ENCODE data around the gene DNMBP. TPM values are rescaled to one million over a fixed set of nuclear protein-coding genes. Genes with fewer than 3 reads are reported as not detected.
"Not testable (repeated sequence)": the region's sequence is repeated elsewhere in the genome, so short reads cannot be mapped to it uniquely, and the experiment has no call there.

The DNMBP gene
- total RNA-seq, 1 donor, result 14.1 TPM

DNA sequence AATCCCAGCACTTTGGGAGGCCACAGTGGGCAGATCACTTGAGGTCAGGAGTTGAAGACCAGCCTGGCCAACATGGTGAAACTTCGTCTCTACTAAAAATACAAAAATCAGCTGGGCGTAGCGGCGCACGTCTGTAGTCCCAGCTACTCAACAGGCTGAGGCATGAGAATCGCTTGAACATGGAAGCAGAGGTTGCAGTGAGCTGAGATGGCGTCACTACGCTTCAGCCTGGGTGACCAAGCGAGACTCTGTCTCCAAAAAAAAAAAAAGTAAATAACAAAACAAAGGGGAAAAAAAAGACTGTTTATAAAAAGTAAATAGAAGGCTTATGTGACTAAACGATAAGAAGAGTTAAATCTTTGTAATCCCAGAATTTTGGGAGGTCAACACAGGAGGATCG, 15.0 kb upstream of the DNMBP start:
- H3K9me3 ChIP-seq (ENCODE audit: low read depth, low read length), result no peaks in the 10 kb centered on the region
- H3K4me1 ChIP-seq (ENCODE audit: insufficient read depth, low read length), result no peaks in the 10 kb centered on the region
- no peaks in the 10 kb centered on the region for H3K27me3 ChIP-seq (ENCODE audit: insufficient read depth, low read length)
- H3K4me3 ChIP-seq (ENCODE audit: low read length), result no peak overlapping the region

DNA sequence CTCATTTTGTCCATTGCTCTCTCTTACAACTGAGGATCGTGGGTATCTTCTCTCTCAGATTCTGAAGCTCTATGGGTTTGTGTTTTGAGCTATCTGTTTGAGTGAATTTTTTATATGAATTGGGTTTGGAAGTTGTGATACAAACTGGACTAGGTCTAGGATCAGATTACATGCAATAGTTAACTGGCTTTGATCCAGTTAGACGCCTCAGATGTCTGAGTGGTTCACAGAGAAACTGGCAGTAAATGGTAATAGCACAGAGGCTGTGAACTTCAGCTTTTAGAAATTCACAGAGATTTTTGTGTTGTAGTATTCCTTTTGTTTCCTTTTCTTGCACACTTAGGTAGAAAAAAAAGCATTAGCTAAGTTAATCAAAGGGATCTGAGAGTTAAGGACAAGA, 12.7 kb upstream of the DNMBP start:
- H3K27me3 ChIP-seq (ENCODE audit: insufficient read depth, low read length), result no peaks in the 10 kb centered on the region
- no peaks in the 10 kb centered on the region for H3K4me1 ChIP-seq (ENCODE audit: insufficient read depth, low read length)
- H3K4me3 ChIP-seq (ENCODE audit: low read length), result no peak overlapping the region
- no peaks in the 10 kb centered on the region for H3K9me3 ChIP-seq (ENCODE audit: low read depth, low read length)

DNA sequence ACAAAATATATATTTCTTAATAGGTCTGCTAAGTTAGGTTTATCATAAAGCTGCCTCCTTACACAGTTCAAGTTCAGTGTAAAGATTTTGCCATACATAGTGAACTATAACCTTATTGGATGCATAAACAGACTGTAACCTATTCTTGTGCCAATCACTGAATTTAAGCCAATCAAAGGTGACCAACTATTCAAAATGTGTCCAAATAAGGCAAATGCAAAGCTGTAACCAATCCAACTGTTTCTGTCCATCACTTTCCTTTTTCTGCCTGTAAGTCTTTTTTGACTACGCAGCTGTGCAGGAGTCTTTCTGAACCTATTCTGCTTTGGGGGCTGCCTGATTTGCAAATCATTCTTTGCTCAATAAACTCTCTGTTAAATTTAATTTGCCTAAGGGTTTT, 11.6 kb upstream of the DNMBP start:
- Histone ChIP-seq H3K27me3 (ENCODE audit: insufficient read depth, low read length) (no peaks in the 10 kb centered on the region), H3K9me3 (ENCODE audit: low read depth, low read length) (no peaks in the 10 kb centered on the region), H3K4me1 (ENCODE audit: insufficient read depth, low read length) (no peaks in the 10 kb centered on the region), H3K4me3 (ENCODE audit: low read length) (no peak overlapping the region)

DNA sequence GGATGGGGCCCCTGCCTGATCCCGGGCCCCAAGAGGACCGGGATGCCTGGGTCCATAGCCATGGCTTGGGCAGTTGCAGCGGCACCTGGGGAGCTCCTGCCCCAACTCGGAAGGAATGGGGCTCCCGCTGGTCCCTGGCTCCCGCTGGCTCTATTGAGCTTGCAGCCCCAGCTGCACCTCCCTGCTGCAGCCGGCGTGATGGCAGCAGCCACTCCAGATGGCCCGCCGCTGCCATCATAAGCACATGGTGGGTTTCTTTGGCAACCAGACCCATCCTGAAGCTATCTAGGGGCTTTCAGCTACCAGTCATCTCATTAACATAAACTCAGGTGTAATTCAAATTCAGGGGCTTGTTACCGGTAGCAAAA, 11.1 kb upstream of the DNMBP start:
- no peak overlapping the region for H3K4me3 ChIP-seq (ENCODE audit: low read length)

DNA sequence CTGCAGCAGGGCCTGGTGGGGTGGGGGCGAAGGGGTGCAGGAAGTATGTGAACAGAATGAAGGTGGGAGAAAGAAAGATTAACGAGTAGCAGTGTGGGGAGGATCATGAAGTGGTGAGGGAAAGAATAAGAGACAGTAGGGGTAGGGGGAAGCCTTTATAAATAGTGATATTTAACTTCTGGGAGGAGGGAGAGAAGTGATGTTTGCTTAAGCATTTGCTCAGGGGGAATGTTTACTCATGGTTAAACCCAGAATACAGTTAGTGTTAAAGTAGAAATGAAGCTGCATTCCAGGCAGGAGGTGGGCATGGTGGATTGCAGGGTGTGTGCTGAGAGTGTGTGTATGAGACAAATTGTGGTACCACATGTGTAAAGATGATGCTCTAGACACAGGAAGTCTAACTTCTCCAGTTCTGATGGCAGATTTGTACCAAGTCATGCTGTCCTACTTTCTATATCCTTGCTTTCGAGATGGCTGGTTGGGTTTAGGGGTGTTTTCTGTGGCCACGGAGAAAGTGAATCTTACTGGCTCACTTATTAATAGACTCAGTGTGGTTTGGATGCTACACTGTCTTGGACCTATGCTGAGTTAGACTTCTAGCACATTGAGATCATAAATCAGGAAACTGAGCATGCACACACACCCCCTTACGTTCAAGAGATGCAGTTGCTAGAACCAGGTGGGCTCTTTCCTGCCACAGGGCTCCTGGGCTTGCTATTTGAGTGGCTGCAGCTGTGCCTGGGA, 10.6 kb upstream of the DNMBP start:
- H3K4me1 ChIP-seq (ENCODE audit: insufficient read depth, low read length), result no peaks in the 10 kb centered on the region
- H3K27me3 ChIP-seq (ENCODE audit: insufficient read depth, low read length), result no peaks in the 10 kb centered on the region
- no peak overlapping the region for H3K4me3 ChIP-seq (ENCODE audit: low read length)
- H3K9me3 ChIP-seq (ENCODE audit: low read depth, low read length), result no peaks in the 10 kb centered on the region

More for the DNA sequence above, 11.1 kb upstream of the DNMBP start:
- Histone ChIP-seq H3K9me3 (ENCODE audit: low read depth, low read length) (no peaks in the 10 kb centered on the region), H3K4me1 (ENCODE audit: insufficient read depth, low read length) (no peaks in the 10 kb centered on the region), H3K27me3 (ENCODE audit: insufficient read depth, low read length) (no peaks in the 10 kb centered on the region)

DNA sequence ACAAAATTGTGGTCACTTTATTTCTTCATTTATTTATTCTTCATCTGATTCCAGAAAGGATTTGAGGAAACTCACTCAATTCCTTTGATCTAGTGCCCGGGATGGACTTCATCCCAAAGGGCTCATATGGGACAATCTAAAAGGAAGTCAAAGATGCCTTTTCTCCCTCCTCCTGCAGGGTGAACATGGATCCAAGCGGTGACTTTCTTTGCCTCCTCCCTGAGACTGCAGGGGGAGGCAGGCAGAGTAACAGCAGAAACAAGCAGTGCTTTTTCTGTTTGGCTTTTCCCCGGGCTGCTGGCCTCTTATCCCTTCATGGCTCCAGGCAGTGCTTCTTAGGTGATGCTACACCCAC, 10.0 kb upstream of the DNMBP start:
- no peak overlapping the region for H3K4me3 ChIP-seq (ENCODE audit: low read length)
- no peaks in the 10 kb centered on the region for H3K9me3 ChIP-seq (ENCODE audit: low read depth, low read length)
- no peaks in the 10 kb centered on the region for H3K27me3 ChIP-seq (ENCODE audit: insufficient read depth, low read length)
- H3K4me1 ChIP-seq (ENCODE audit: insufficient read depth, low read length), result no peaks in the 10 kb centered on the region

DNA sequence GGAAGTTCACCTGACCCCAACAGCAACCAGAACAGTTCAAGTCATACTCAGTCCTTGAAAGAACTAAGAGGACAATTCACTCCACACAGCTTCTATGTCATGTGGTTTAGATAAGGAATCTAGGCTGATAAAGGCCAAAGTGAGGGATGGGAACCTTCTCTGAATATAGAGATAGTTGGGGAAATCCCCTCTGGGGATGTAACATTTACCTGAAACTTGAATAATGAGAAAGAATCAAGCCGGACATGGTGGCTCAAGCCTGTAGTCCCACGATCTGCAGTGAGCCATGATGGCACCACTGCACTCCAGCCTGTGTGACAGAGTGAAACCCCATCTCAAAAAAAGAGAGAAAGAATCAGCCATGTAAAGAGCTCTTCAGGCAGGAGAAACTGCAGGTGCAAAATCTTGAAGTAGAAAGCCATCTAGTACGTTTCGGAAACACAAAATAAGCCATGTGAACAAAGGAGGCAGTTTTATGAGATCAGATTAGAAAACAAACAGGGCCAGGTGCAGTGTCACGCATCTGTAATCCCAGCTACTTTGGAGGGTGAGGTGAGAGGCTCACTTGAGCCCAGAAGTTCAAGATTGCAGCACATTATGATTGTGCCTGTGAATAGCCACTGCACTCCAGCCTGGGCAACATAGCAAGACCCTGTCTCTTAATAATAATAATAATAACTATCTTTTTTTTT, 4.5 kb upstream of the DNMBP start:
- Histone ChIP-seq H3K4me1 (ENCODE audit: insufficient read depth, low read length) (peaks cover 7% of the 10 kb centered on the region), H3K27me3 (ENCODE audit: insufficient read depth, low read length) (no peaks in the 10 kb centered on the region), H3K4me3 (ENCODE audit: low read length) (no peak overlapping the region), H3K9me3 (ENCODE audit: low read depth, low read length) (no peaks in the 10 kb centered on the region)

DNA sequence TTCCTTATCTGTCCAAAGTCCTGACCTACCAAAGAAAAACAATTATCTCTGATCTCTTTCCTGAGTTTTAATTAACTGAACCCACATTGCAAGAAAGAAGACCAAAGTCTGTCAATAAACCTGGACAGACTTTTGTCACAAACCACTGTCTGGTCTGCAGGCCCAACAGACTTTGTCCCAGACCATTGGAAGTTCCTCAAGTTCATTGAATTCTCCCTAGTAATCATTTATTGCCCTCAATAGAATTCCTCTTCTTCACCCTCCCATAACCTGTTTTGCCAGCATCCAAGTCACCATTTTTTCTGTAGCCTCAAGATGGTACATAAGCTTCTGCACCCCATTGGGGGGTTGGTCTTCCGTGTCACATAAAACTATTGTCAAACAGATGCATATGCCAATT, 3.9 kb upstream of the DNMBP start:
- Histone ChIP-seq H3K4me3 (ENCODE audit: low read length) (no peak overlapping the region), H3K27me3 (ENCODE audit: insufficient read depth, low read length) (no peaks in the 10 kb centered on the region), H3K4me1 (ENCODE audit: insufficient read depth, low read length) (peaks cover 13% of the 10 kb centered on the region), H3K9me3 (ENCODE audit: low read depth, low read length) (no peaks in the 10 kb centered on the region)

DNA sequence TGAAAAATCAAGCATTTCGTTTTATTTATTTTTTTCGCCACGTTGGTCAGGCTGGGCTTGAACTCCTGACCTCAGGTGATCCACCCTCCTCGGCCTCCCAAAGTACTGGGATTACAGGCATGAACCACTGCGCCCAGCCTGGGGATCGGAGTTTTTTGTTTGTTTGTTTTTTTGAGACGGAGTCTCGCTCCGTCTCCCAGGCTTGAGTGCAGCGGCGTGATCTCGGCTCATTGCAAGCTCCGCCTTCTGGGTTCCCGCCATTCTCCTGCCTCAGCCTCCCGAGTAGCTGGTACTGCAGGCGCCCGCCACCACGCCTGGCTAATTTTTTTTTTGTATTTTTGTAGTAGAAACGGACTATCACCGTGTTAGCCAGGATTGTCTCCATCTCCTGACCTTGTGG, 2.2 kb upstream of the DNMBP start:
- H3K27me3 ChIP-seq (ENCODE audit: insufficient read depth, low read length); H3K4me3 ChIP-seq (ENCODE audit: low read length); H3K9me3 ChIP-seq (ENCODE audit: low read depth, low read length): not testable (repeated sequence)
- H3K4me1 ChIP-seq (ENCODE audit: insufficient read depth, low read length), result peaks cover 25% of the 10 kb centered on the region

DNA sequence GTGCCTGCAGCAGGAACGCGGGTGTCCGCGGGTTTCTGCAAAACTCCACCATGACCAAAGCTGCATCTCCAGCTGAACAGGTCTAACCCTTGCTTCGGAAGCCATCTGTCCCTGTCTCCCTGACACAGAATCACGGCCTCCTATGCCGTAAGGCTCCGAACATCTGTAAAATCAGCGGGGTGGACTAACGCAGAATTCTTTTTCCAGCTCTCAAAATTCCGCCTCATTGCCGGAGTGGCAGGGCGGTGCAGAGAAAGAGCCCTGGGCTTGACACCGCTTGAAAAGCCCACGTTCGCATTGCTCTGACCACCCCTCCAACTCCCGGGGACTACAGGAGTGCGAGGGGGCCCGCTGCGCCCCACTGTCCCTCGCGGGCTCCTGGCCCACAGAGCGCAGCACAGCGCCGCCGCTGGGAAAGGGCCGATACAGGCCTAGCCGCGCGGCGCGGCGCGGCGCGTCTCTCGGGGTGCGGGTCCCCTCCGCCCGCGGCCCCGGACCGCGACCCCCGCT, 409 bp downstream of the DNMBP start:
- no peaks in the 10 kb centered on the region for H3K27me3 ChIP-seq (ENCODE audit: insufficient read depth, low read length)
- H3K9me3 ChIP-seq (ENCODE audit: low read depth, low read length), result no peaks in the 10 kb centered on the region
- H3K4me3 ChIP-seq (ENCODE audit: low read length), result peak overlapping the region; percentile 84
- H3K4me1 ChIP-seq (ENCODE audit: insufficient read depth, low read length), result peaks cover 35% of the 10 kb centered on the region

DNA sequence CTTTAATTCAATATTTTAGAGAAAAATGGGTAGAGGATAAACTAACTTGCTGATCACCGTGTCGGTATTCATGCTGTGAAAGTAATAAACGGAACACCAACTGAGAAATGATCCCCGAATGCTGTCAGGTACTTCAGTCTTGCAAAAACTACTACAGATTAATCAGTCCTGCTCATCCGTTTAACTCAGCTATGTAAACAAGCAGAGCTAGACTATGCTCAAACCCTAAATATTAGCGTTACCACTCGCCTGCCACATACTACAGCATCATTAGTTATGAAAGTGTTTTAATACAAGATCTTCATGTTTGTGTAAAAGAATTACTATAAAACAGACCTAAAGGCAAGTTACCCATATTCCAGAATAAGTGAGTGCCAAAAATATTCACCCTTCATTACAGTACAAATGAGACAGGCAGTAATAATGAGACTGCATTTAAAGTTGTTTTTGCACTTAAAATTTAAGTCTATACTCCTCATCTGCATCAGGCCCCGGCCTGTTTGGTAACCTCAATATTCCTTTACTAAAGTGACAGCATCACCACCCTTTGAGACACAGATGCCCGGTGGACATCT, 952 bp downstream of the DNMBP start:
- Histone ChIP-seq H3K4me3 (ENCODE audit: low read length) (peak overlapping the region; percentile 84), H3K4me1 (ENCODE audit: insufficient read depth, low read length) (peaks cover 35% of the 10 kb centered on the region), H3K9me3 (ENCODE audit: low read depth, low read length) (no peaks in the 10 kb centered on the region), H3K27me3 (ENCODE audit: insufficient read depth, low read length) (no peaks in the 10 kb centered on the region)

DNA sequence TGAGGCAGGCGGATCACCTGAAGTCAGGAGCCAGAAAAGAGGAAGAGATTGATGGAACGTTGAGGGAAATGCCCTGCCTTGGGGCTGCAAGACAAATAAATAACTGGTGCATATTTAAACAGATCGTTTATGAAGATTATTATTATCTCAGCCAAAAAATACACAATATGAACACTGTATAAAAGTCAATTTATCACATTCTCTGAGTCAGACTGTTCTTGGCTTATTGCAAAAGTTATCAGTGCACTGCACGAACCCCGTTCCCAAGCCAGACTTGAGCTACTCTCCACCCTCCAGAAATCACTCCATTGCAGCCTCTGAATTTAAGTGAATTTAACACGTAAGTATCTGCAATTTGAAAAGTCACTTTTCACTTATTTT, 1.6 kb downstream of the DNMBP start:
- no peaks in the 10 kb centered on the region for H3K9me3 ChIP-seq (ENCODE audit: low read depth, low read length)
- no peak overlapping the region for H3K4me3 ChIP-seq (ENCODE audit: low read length)
- peaks cover 35% of the 10 kb centered on the region for H3K4me1 ChIP-seq (ENCODE audit: insufficient read depth, low read length)
- H3K27me3 ChIP-seq (ENCODE audit: insufficient read depth, low read length), result no peaks in the 10 kb centered on the region

DNA sequence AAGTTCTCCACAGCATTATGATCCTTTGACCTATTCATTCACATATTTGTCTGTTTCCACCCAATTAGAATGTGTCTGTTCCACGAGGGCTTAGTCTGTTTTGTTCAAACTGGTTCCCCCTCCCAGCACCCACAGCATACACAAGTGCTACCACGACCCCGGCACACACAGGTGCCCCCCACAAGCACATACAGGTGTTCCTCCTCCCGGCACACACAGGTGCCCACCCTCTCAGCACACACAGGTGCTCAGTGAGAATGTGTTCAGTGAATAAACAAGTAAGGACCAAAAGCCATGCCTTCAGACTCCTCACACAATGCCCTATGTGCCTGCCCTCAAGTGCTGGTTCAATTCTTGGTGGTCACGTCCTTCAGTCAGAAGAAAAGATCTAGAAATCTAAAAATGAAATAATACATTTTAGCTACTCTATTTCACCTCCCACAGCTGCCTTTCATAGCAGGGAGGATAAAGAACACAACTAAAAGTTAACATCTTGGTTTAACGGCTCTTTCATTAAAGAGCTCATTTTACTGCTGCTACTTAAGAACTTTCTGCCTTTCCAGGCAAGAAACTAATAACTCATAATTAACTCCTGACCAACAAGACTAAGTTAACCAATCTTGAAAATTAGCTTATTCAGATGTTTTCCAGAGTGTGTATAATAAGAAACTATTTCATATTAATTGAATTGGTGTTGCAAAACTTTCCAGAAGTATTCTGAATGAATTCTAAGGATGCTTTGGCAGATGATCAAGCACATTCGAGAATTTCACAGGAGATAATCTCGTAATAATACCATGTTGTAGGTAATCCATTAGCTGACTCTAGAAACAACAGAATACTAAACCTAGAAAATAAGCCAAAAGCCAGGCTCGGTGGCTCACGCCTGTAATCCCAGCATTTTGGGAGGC, 2.3 kb downstream of the DNMBP start:
- Histone ChIP-seq H3K4me3 (ENCODE audit: low read length) (no peak overlapping the region), H3K9me3 (ENCODE audit: low read depth, low read length) (no peaks in the 10 kb centered on the region), H3K4me1 (ENCODE audit: insufficient read depth, low read length) (peaks cover 35% of the 10 kb centered on the region), H3K27me3 (ENCODE audit: insufficient read depth, low read length) (no peaks in the 10 kb centered on the region)

DNA sequence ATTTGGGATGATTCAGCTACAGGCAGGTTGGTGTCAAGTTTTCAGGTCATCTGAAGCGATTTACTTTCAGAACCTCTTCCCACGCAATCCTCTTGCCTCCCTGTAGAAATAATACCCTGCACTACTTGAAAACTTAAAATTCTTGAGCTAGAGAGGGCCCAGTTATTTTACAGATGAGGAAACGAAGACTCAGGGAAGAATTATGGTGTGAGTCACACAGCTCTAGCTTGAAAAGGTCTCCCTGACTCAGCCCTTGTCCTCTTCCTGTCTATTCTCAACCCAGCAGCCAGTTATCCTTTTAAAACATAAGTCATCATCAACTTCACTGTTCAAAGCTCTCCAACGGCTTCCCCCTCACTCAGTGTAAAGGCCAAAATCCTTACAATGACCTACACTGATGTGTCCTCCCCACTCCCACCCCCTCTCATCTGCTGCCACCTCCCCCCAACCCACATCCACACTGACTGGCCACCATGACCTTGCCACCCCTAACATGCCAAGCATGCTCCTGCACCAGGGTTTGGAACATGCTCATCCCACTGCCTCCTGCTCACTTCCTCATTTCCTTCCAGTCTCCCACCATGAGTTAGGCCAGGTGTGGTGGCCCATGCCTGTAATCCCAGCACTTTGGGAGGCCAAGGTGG, 3.4 kb downstream of the DNMBP start:
- H3K4me3 ChIP-seq (ENCODE audit: low read length), result no peak overlapping the region
- no peaks in the 10 kb centered on the region for H3K27me3 ChIP-seq (ENCODE audit: insufficient read depth, low read length)
- H3K9me3 ChIP-seq (ENCODE audit: low read depth, low read length), result no peaks in the 10 kb centered on the region
- peaks cover 35% of the 10 kb centered on the region for H3K4me1 ChIP-seq (ENCODE audit: insufficient read depth, low read length)

Measured in mononuclear cell (primary cell).